ENCODE measurements around the gene KPNA1.

- TF ChIP-seq CTCF (conservative IDR thresholded peaks at IDR 0.05; ENCODE audit: low read depth, low read length) (no peak), EZH2phosphoT487 (IDR thresholded peaks at IDR 0.05; ENCODE audit: borderline replicate concordance, low read length) (no peak)
These were observed 48.4 kb upstream of the KPNA1 start for GRCh38 chr3:122562923-122563716.

Data from PC-3 (cell line).